H9 (cell line): Measurements from ENCODE around the gene TOR1A. TPM values are rescaled to one million over a fixed set of nuclear protein-coding genes. Genes with fewer than 3 reads are reported as not detected.

Experiments
- DNase-seq: peaks from one replicate; pipeline ENCODE4 v3.0.0-alpha.2; 2017
- H2AFZ ChIP-seq: one replicate; pipeline ENCODE4 v1.6.1; 2013; ENCODE audit warnings: mild to moderate bottlenecking, low read length, control low read depth, moderate library complexity
- H2AK5ac ChIP-seq: 2 replicates; pipeline ENCODE4 v1.6.1; 2013; ENCODE audit warnings: low read length, control low read depth, mixed read lengths; ENCODE audit not compliant: insufficient read length
- H2BK120ac ChIP-seq: one replicate; pipeline ENCODE4 v1.6.1; 2013; ENCODE audit warnings: low read depth, mild to moderate bottlenecking, low read length, control low read depth, inconsistent platforms; ENCODE audit not compliant: poor library complexity, severe bottlenecking
- H2BK12ac ChIP-seq: 2 replicates; pipeline ENCODE4 v1.6.1; 2013; ENCODE audit warnings: low read length, control low read depth, mixed read lengths, low read depth; ENCODE audit not compliant: insufficient read length
- H2BK15ac ChIP-seq: 2 replicates; pipeline ENCODE4 v1.6.1; 2013; ENCODE audit warnings: low read depth, low read length, control low read depth
- H2BK20ac ChIP-seq: one replicate; pipeline ENCODE4 v1.6.1; 2013; ENCODE audit warnings: low read depth, mild to moderate bottlenecking, low read length, control low read depth, inconsistent platforms; ENCODE audit not compliant: poor library complexity, severe bottlenecking
- H2BK5ac ChIP-seq: 2 replicates; pipeline ENCODE4 v1.6.1; 2013; ENCODE audit warnings: low read length, control low read depth, mixed read lengths; ENCODE audit not compliant: insufficient read length
- H3K14ac ChIP-seq: 2 replicates; pipeline ENCODE4 v1.6.1; 2013; ENCODE audit warnings: low read length, control low read depth; ENCODE audit not compliant: insufficient read depth
- H3K18ac ChIP-seq: 2 replicates; pipeline ENCODE4 v1.6.1; 2013; ENCODE audit warnings: low read depth, mild to moderate bottlenecking, mixed read lengths, low read length, control low read depth; ENCODE audit not compliant: insufficient read length
- H3K23ac ChIP-seq: 2 replicates; pipeline ENCODE4 v1.6.1; 2013; ENCODE audit warnings: low read length, control low read depth, mixed read lengths, low read depth; ENCODE audit not compliant: insufficient read length
- H3K23me2 ChIP-seq: 2 replicates; pipeline ENCODE4 v1.6.1; 2013; ENCODE audit warnings: low read depth, mild to moderate bottlenecking, mixed read lengths, low read length, control low read depth; ENCODE audit not compliant: insufficient read length, poor library complexity, severe bottlenecking
- H3K27ac ChIP-seq: 2 replicates; pipeline ENCODE4 v1.5.1; 2013; ENCODE audit warnings: low read length, control low read depth, mixed read lengths, low read depth; ENCODE audit not compliant: insufficient read length
- H3K27me3 ChIP-seq: 2 replicates; pipeline ENCODE4 v1.6.1; 2013; ENCODE audit warnings: low read length, control low read depth, inconsistent platforms; ENCODE audit not compliant: insufficient read depth
- H3K4ac ChIP-seq: 2 replicates; pipeline ENCODE4 v1.6.1; 2013; ENCODE audit warnings: low read depth, mild to moderate bottlenecking, control low read depth, inconsistent platforms, low read length, moderate library complexity
- H3K4me1 ChIP-seq: 2 replicates; pipeline ENCODE4 v1.6.1; 2013; ENCODE audit warnings: low read length, control low read depth, inconsistent platforms; ENCODE audit not compliant: insufficient read depth
- H3K4me2 ChIP-seq: 2 replicates; pipeline ENCODE4 v1.6.1; 2013; ENCODE audit warnings: low read length, control low read depth, mixed read lengths; ENCODE audit not compliant: insufficient read length, insufficient read depth
- H3K56ac ChIP-seq: 2 replicates; pipeline ENCODE4 v1.6.1; 2013; ENCODE audit warnings: low read depth, mild to moderate bottlenecking, mixed read lengths, low read length, control low read depth; ENCODE audit not compliant: insufficient read length
- H3K79me1 ChIP-seq: 2 replicates; pipeline ENCODE4 v1.6.1; 2013; ENCODE audit warnings: low read depth, mild to moderate bottlenecking, moderate library complexity, low read length, control low read depth, inconsistent platforms; ENCODE audit not compliant: insufficient read depth, poor library complexity, severe bottlenecking
- H3K79me2 ChIP-seq: 2 replicates; pipeline ENCODE4 v1.6.1; 2013; ENCODE audit warnings: low read length, control low read depth, inconsistent platforms; ENCODE audit not compliant: insufficient read depth
- H3K9ac ChIP-seq: 2 replicates; pipeline ENCODE4 v1.6.1; 2013; ENCODE audit warnings: low read length, control low read depth, mixed read lengths; ENCODE audit not compliant: insufficient read length; ENCODE audit errors: extremely low read depth
- H3K9me3 ChIP-seq: one replicate; pipeline ENCODE4 v1.6.1; 2013; ENCODE audit warnings: low read depth, low read length, inconsistent platforms; ENCODE audit not compliant: control insufficient read depth
- H3T11ph ChIP-seq: one replicate; pipeline ENCODE4 v1.6.1; 2013; ENCODE audit warnings: mild to moderate bottlenecking, low read length, control low read depth, inconsistent platforms
- H4K20me1 ChIP-seq: one replicate; pipeline ENCODE4 v1.6.1; 2013; ENCODE audit not compliant: control insufficient read depth, insufficient read length, insufficient read depth
- H4K5ac ChIP-seq: 2 replicates; pipeline ENCODE4 v1.6.1; 2013; ENCODE audit warnings: low read depth, mild to moderate bottlenecking, mixed read lengths, low read length, control low read depth; ENCODE audit not compliant: insufficient read length
- H4K8ac ChIP-seq: replicated peaks from 2 replicates; pipeline ENCODE4 v1.6.1; 2013; ENCODE audit warnings: low read length, control low read depth, mixed read lengths, low read depth; ENCODE audit not compliant: insufficient read length
- H4K91ac ChIP-seq: 2 replicates; pipeline ENCODE4 v1.6.1; 2013; ENCODE audit warnings: low read depth, mild to moderate bottlenecking, moderate library complexity, mixed read lengths, low read length, control low read depth; ENCODE audit not compliant: insufficient read length
- H3K27ac Mint-ChIP-seq, 3 experiments: 2 replicates in 2 of 3; 3 replicates in 1 of 3; pipeline ENCODE4 v1.8.0; 2020 to 2021; ENCODE audit warnings: mixed read lengths in 3 of 3, mild to moderate bottlenecking in 1 of 3, moderate library complexity in 1 of 3
- H3K27me3 Mint-ChIP-seq: 2 replicates; pipeline ENCODE4 v1.8.0; 2021; ENCODE audit warnings: low read depth, mild to moderate bottlenecking, moderate library complexity, mixed read lengths
- H3K36me3 Mint-ChIP-seq, 3 experiments: 2 replicates in 2 of 3; 3 replicates in 1 of 3; pipeline ENCODE4 v1.8.0; 2020 to 2021; ENCODE audit warnings: low read depth in 3 of 3, mixed read lengths in 3 of 3; ENCODE audit not compliant: insufficient read depth in 1 of 3
- H3K4me1 Mint-ChIP-seq, 2 experiments: 2 replicates each; pipeline ENCODE4 v1.8.0; 2020; ENCODE audit warnings: mixed read lengths in 2 of 2
- H3K4me3 Mint-ChIP-seq, 2 experiments: 2 replicates in 1 of 2; 3 replicates in 1 of 2; pipeline ENCODE4 v1.8.0; 2020 to 2021; ENCODE audit warnings: mild to moderate bottlenecking in 2 of 2, mixed read lengths in 2 of 2, moderate library complexity in 1 of 2
- H3K9me3 Mint-ChIP-seq, 2 experiments: 2 replicates in 1 of 2; 3 replicates in 1 of 2; pipeline ENCODE4 v1.8.0; 2020; ENCODE audit warnings: mild to moderate bottlenecking in 2 of 2, mixed read lengths in 2 of 2, moderate library complexity in 1 of 2
- WGBS: extraction: QIAGEN DNeasy Blood & Tissue Kit; methylation state at CpG from one replicate; pipeline ENCODE4 v1.1.7; 2013; ENCODE audit warnings: missing lambda C conversion rate, low lambda C conversion rate, mixed read lengths; ENCODE audit not compliant: insufficient read length; ENCODE audit errors: extremely low coverage; 5-methylcytosine and 5-hydroxymethylcytosine counted together
- total RNA-seq: library from RNA; stranded (reverse); gene quantifications from 2 replicates; pipeline ENCODE4 v1.2.1, GENCODE V29; 2021
- TF ChIP-seq, protein P1 (sequence below): fragments of 200-600 bp; sonication (generic); conservative IDR thresholded peaks from 3 replicates; pipeline ENCODE4 v1.8.0; 2021; ENCODE audit warnings: antibody characterized with exemption, mild to moderate bottlenecking

Gene TOR1A
- total RNA-seq, 1 experiment from 2014 or later = 60.1 TPM

DNA sequence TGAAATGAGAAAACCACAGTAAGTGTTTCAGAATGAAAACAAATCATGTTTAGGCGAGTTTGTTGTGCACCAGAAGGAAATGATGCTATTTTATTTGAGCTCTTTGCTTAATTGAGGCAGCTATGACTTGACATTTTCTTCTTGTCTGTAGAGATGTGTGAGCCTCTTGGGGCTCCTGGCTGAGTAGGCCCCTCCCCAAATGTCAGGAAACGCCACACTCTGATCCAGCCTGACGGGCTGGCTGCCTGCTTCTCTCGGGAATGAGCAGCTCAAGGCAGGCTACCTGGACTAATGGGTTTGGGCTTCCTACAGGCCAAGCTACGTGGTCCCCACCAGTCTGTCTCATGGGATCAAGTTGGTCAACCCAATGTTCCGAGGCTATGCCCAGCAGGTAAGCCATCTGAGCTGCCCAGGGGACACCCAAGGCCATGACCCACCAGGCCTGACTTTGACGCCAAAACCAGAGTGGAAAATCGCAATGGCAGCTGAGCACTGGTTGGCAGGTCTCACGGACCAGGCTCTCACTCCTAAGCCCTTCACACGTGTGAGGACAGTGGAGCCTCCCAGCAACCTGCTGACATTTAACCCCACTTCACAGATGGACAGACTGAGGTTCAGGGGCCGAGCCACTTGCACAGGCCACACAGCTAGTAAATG is 41.2 kb upstream of the TOR1A start:
- Mint-ChIP-seq H3K27me3 (no peaks in the 10 kb centered on the region), H3K4me3 (no peak overlapping the region), H3K27ac (no peak overlapping the region), H3K36me3 (peaks cover 10 to 37% (median 30%) of the 10 kb centered on the region in 3 experiments; a peak in 6 of 7 replicates), H3K9me3 (no peaks in the 10 kb centered on the region), H3K4me1 (no peaks in the 10 kb centered on the region)
- Histone ChIP-seq H3K14ac (no peak overlapping the region), H2BK15ac (no peak overlapping the region), H3K4ac (no peak overlapping the region), H3K4me1 (no peaks in the 10 kb centered on the region), H3K79me1 (no peaks in the 10 kb centered on the region), H3K27me3 (no peaks in the 10 kb centered on the region), H2AK5ac (no peak overlapping the region), H3K23me2 (no peaks in the 10 kb centered on the region), H3K56ac (no peak overlapping the region), H3T11ph (no peak overlapping the region), H4K5ac (no peak overlapping the region), H3K27ac (no peak overlapping the region), H4K8ac (no peak overlapping the region), H4K20me1 (no peaks in the 10 kb centered on the region), H3K79me2 (no peaks in the 10 kb centered on the region), H4K91ac (no peak overlapping the region), H3K18ac (no peak overlapping the region), H3K9me3 (no peaks in the 10 kb centered on the region), H3K9ac (no peak overlapping the region), H2BK5ac (no peak overlapping the region), H2BK12ac (no peak overlapping the region), H2BK20ac (no peak overlapping the region), H3K23ac (no peak overlapping the region), H3K4me2 (no peak overlapping the region), H2BK120ac (no peak overlapping the region), H2AFZ (no peak overlapping the region)
- no CpG with 5 or more reads among the region's 11 CpGs for WGBS
- peak; percentile 22 for DNase-seq
- TF ChIP-seq, protein P1, sequence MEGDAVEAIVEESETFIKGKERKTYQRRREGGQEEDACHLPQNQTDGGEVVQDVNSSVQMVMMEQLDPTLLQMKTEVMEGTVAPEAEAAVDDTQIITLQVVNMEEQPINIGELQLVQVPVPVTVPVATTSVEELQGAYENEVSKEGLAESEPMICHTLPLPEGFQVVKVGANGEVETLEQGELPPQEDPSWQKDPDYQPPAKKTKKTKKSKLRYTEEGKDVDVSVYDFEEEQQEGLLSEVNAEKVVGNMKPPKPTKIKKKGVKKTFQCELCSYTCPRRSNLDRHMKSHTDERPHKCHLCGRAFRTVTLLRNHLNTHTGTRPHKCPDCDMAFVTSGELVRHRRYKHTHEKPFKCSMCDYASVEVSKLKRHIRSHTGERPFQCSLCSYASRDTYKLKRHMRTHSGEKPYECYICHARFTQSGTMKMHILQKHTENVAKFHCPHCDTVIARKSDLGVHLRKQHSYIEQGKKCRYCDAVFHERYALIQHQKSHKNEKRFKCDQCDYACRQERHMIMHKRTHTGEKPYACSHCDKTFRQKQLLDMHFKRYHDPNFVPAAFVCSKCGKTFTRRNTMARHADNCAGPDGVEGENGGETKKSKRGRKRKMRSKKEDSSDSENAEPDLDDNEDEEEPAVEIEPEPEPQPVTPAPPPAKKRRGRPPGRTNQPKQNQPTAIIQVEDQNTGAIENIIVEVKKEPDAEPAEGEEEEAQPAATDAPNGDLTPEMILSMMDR = no peak
